Fibroblast of skin of left quadriceps (primary cell): ENCODE data around the gene SLC6A6.

Source experiments
- DNase-seq, 2 experiments: peaks; one replicate each; pipeline ENCODE4 v3.0.0-alpha.2; 2013; ENCODE audit warnings: low read depth in 2 of 2

The SLC6A6 gene

DNA sequence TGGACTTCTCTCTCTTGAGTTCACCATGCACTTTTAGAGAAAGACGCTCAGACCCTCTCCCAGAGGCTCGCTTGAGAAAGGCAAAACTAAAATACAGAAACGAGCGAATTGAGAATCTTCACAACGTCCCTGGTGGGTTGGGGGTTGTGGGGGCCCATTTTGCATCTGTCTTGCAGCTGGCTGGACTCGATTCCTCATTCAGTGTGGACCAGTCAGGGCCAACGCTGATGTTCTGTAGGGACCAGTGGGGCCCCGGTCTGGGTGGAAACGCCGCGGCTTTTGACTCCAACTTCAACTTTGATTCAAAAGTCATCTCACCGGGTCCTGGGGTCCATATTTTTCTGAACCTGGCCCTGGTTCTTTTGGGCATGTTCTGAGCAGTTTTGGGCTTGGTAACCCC, 68.1 kb downstream of the SLC6A6 start:
- DNase-seq, result no peak

DNA sequence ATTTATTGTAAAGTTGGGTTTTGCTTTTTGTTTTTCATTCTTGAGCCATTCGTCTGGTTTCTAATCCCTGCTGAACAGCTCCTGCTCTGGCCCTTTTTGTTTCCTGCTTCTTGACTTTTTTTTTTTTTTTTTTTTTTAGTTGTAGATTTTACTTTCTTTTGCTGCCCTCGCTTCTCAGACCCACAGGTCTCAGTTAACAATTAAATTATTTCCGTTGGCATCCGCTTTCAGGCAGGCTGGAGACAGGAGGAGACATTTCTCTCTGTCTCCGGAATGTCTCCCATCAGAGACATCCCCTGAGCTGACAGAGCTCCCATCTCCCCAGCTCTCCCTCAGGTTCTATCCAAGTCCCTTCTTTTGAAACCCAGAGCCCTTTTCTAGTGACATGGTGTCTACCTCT, 68.6 kb downstream of the SLC6A6 start:
- DNase-seq, result no peak

DNA sequence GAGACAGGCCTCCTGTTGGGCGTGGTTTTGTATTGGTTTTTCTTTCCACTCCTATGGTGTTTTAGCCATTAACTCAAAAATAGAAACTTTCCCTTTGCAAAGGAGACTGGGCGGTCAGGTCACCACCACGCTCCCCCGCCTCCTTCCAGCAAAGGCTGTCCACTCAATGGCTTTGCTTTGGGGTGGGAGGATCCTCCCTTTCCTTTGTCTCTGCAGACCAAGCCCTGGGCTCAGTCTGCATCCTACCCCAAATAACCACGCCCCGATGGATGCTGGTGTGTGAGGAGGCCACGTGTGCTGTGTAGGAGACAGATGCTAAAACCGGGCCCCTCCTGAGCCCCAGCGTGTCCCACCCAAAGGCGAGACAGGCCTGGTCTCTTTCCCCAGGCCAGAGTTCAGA, 69.3 kb downstream of the SLC6A6 start:
- DNase-seq, result no peak

DNA sequence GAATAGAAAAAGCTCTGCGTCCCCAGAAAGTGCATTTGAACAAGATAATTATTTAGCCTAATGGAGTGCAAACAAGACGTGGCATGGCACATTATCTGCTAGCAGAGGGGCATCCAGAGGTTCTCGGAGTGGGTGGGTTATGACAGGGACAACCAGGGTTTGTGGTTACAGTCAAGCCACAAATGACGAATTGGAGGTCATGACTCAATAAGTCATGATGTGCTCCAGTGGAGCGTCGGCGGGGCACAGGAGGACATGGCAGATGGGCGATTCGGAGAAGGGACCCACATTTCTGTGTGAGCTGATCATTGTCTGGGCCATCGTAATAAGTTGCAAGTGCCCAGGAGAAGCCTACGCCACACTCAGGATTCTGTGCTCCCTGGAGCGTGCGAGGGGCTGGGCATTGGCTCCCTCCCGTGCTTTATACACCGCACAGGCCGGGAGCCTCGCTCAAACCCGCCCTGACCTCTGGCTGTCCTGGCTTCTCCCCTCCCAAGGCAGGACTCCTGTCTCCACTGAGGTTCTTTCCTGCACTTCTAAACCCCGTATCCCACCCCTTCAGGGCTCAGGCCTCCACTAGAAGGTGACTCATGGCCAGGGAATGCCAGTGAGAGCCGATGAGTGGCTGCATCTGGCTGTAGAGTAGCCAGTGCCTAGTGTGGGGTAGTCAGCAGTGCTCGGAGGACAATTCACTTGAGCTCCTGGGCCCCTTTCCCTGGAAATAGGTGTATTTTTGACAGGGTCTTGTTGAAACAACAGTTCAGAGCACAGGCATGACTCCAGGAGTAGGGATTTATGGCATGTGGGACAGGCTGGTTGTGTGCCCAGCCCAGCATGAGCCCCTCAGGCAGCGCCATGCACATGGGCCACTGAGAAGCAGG, 70.3 kb downstream of the SLC6A6 start:
- peak; percentile 70 to 80 for DNase-seq

DNA sequence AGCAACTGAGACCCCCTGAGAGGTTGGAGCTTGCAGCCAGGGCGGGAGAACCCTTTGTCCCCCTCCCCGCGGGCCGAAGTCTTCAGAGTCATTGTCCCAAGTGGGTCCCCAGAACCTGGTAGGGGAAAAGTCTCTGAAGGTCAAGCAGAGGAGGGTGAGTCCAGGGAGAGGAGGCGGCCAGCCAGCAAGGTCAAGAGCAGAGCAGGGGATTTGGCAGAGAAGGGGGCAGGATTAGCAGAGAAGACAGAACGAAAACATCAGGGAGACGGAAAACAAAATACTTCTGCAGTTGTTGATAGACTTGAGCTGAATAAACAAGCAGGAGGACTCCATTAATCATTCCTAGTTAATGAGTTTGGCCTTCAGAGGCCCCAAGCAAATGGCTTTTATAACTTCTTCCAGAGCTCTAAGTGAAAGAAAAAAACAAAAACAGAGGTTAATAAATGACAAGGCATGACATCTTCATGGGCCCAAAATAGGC, 71.0 kb downstream of the SLC6A6 start:
- no peak for DNase-seq

DNA sequence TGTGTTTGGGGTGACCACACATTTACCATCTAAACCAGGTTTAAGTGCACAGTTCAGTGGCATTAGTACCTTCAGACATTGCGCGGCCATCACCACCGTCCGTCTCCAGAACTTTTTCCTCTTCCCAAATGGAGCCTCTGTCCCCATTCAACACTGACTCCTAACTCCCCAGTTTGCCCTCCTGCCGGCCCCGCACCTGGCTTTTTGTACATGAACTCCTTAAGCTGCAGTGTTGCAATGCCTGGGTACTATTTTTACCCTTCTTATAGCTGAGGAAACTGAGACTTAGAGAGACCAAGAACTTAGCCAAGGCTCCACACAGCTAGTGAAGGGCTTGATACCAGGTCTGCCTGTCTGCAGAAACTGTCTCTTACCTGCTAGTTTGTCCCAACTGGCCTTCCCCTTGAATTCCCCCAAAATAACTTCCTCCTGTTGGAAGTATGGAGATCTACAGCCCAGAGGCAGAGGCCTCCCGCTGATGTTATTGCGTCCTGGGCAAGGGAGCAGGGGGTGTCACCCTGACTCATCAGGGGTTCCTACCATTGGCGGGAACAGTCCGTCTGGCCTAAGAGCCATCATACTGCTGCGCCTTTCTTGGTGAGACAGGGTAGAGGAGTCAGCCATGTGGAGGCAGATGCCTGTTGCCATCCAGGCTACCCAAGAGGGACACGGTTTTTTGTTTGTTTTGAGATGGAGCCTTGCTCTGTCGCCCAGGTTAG, 72.1 kb downstream of the SLC6A6 start:
- no peak for DNase-seq

DNA sequence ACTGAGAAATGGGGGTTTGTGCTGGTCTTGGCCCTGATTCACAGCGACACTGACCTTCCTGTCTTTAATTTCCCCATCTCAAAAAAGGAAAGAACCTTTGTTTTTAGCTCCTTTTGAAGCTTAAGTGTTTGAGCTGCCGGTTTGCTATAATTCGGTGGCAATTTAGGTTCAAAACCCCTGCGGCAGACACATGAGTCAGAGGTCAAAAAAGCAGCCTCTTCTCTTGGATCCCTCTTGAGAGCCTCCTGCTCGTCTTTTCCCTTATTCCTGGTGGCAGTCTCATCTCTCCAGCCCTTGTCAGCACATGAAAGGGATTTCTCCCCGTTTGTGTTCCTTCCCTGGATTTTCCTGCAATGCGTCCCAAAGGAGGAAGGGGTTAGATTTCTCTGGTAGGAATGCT, 73.2 kb downstream of the SLC6A6 start:
- DNase-seq, result no peak

DNA sequence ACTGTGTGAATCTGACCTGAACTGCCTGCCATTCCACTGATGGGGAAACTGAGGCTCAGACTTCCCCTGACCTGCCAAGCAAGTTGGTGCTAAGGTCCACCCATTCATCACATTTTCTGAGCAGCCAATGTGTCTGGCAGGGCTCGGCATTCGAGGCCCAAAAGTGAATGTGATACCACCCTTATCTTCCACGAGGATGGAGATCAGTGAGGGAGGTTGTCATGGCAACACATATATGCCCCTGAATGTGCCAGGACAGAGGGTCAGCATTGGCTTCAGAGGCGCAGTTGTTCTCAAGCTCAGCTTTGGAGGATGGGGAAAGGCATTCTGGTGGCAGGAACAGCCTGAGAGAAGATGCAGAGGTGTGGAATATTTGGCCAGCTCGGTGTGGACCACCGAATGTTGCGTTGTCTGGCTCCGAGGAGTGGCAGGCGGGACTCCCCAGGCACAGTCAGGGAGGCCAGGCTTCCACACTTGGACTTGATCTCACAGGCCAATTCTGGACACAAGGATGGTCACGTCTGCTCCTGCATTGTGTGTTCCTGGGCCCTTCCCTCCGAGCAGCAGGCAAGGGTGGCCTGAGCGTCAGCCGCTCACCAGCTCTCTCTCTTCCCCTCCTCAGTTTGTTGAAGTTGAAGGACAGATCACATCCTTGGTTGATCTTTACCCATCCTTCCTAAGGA, 74.3 kb downstream of the SLC6A6 start:
- no peak for DNase-seq

DNA sequence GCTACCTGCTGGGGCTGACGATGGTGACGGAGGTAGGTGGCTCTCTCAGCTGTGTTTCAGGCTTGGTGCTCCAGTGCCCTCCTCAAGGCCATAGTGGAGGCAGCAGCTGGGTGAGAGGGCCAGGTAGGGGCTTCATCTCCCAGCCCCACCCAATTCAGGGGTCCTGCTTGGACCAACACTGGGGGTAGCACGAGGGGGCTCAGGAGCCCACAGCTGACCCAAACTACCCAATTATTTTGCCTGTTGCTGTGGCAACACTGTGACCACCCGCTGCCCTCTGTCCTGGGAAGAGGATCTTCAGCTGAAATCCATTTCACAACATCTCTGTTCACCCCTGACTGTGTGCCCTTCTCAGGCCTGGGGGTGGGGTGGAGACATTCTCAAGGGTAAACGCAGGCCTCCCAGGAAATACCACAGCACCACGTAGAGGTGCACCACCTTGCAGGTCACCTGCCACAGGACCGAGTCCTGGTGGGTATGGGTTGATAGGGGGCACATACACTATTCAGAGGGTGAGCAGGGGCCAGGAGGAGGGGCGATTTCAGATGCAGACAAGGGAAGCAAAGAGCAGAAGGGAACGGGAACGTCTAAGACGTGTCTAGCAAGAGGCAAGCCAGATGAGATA, 75.0 kb downstream of the SLC6A6 start:
- DNase-seq, result no peak

DNA sequence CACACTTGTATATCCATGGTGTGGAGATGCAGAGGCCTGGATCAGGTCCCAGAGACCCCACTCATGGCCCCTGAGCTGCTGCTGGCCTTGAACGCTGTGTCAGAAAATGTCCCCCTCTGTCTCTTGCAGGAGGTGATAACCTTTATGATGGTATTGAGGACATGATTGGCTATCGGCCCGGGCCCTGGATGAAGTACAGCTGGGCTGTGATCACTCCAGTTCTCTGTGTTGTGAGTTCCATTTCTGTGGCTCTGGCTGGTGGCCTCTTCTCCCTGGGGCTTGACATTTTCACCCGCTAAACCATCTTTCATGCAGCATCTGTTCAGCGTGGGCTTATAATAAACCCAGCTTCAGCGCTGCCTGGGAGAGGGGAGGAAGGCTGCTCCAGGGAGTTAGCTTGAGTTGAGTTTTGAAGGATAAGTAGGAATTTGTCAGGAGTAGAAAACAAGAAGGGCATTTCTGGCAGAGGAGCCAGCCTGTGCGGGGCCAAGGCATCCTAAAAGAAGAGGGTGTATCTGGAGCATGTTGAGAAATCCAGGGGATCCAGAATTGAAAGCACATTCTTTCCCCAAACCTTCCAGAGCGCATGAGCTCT, 76.6 kb downstream of the SLC6A6 start:
- no peak for DNase-seq

DNA sequence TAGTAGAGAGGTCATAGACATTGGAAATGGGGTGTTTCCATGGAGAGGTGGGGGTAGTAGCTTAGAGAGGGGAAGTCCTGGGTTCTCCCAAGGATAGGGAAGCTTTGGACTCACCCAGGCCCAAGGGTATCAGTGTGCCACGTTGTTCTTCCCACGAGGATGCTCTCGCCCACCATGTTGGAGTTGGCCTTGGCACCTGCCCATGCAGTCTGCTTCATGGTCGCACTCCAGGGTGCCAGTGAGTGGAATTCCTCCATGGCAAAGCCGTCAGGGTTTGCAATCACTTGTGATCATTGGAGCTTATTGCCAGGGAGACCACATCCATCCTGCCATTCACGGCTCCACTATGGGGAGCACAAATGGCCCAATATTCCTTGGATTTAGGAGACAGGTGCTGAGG, 77.2 kb downstream of the SLC6A6 start:
- no peak for DNase-seq

DNA sequence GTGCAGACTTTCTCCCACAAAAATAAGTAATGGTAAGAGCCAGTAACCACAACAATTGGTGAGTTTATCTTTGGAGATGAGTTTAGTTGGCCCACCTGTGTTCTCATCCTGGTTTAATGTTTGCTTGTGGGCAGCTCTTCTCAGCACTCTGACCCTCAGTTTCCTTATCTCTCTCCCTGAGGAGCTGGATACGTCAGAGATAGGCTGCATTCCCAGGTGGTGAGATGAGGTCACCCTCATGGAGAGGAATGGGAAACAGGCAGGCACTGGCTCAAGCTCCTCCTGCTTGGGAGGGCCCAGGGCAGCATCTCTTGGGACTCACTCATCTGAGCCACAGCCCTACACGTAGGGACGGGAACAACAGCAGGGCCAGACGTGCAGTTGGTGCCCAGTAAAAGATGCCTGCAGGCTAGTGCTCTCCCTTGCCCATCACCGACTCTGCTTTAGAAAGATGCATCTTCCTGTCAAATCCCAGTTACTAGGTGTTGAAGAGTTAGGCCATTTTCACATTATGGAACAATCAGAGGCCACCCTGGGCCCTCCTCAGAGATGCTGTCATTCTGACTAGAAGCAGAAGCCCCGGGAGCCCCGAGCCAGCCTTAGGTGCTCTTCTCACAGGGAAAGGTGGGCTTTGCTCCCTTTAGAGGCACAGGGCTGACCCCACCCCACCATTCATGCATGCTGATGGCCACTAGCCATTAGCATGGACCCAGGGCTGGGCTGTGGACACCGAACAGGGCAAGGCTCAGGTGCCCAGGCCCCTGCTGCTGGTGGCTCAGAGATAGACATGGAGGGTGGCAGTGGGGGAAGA, 78.0 kb downstream of the SLC6A6 start:
- DNase-seq, result peak; percentile 8 to 10

DNA sequence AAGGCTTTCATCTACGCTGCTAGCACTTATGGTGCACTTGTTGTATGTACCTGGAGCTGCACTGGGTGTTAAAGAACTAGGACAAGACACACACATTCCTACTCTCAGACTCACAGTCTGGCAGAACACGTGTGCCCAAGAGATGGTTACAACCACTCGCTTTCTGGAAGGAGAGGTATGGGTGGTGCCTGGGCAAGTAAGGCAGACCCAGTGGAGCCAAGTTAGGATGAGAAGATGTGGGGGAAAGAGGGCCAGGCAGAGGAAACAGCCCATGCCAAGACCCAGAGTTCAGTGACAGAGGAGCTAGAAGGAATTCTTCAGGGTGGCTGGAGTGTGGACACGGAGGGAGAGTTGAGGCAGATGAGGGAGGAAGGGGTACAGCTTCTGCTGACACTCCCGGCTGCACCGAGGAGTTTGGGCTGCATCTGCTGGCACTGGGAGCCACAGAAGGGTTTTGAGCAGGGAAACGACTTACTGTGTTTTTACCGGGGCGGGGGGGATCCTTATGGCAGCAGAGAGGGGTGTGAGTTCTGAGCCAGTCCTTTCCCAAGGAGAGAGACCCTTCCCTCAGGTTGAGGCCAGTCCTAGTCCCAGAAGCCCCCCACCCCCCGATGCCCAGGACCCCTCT, 78.7 kb downstream of the SLC6A6 start:
- DNase-seq, result no peak

DNA sequence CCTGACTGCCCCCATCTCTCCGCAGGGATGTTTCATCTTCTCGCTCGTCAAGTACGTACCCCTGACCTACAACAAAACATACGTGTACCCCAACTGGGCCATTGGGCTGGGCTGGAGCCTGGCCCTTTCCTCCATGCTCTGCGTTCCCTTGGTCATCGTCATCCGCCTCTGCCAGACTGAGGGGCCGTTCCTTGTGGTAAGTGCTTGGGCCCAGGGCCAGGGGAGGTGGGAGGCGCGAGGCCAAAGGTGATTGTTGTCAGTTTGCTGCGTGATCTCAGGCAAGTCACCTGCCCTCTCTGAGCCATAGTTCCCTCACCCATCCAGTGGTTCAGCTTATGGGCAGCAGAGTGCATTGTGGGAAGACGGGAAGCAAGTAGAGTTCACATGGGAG, 79.2 kb downstream of the SLC6A6 start:
- DNase-seq, result no peak

DNA sequence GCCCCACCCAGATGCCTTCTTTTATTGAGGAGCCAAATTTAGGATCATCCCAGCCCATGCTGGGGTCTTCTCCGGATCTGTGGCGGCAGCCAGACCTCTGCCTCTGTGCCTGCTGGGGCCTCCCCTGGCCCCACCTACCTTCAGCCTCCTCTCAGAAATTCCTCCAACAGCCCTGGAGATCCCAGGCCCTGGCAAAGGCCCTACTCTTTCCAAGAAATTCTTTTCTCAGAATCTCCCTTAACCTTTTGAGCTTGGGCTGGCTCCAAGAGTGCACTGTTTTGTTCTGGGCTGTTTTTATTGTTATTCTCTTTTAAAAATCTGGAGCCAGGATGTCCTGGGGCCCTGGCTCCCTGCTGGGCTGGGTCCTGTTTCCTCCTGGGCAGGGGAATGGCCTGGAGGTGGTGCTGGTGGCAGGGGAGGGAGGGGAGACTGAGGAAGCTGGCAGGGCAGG, 79.9 kb downstream of the SLC6A6 start:
- DNase-seq, result no peak

DNA sequence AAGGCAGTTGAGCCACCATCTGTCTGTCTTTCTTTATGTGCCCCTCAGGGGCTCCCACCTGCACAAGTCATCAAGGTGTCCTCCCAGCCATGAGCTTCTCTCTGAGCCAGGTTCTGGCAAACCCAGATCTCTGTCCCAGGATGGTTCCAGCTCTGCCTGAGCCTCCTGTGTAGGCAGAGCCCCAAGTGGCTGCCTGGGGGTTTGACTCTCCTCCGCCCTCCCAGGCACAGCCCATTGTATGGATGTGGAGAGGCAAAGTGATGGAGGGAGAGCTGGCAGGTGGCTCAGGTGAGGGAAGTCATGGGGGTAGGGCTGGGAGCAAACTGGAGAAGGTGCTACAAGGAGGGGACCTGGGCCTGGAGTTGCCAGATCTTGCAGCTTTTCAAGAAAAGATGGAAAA, 80.9 kb downstream of the SLC6A6 start:
- no peak for DNase-seq

DNA sequence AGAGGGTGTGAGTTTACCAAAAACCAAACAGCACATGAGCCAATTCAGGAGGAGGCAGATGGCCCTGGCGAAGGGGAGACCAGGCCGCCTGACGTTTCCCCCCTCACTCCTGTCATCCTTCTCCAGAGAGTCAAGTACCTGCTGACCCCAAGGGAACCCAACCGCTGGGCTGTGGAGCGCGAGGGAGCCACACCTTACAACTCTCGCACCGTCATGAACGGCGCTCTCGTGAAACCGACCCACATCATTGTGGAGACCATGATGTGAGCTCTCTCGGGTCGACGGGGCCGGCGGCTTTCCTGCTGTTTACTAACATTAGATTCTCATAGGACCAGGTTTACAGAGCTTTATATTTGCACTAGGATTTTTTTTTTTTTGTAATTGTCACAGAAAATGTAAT, 82.3 kb downstream of the SLC6A6 start:
- no peak for DNase-seq

DNA sequence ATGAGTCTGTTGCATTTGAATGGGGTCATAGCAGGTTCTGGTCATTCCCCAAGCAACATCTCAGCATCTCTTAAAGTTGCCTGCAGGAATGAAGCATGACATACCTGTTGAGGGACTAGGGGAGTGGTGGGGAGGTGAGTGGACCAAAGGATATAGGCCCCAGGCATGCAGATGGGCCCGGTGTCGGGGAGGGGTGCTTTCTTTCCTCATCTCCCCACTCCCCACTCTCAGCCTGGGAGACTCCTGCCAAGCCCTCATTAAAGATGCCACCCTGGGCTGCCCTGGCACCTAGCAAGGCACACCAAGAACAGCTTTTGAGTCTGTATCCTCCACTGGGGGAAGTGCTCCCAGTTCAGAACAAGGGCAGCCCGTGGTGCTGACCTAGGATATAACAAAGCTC, 83.6 kb downstream of the SLC6A6 start:
- DNase-seq, result no peak

DNA sequence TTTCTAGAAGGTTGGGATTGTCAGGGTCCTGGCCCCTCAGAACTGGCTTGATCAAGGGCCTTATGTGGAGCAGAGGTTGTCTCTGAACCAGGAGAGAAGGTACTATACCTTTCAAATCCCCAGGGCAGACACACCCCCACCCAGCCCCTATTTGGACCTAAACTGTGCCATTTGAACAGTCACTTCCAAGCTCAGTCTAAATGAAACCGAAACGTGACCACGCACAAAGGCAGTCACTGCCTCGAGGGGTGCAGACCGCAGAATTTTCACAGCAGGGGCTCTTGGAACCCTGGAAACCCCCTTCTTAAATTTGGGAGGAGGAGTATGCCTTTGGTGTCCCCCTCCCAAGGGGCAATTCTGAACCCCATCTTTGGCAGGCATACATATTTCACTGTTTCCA, 84.1 kb downstream of the SLC6A6 start:
- DNase-seq, result no peak

DNA sequence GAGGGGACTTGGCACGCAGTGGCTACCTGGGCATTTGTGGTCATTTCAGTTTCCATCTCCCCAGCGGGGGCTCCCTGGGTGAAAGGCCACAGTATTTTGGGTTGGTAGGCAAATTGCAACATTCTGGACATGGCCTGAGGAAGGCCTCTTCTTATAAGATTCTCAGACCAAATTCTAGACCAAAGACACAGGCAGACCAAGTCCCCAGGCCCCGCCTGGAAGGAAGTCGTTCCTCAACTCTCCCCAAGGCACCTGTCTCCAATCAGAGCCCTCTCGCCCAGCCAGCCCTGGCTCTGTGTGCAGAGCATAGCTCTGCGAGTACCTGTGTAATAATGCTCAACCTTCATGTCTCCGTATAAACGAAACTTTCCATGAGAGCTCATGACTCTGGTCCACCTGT, 84.7 kb downstream of the SLC6A6 start:
- no peak for DNase-seq
